Measurements from ENCODE around the gene RIPOR3.
"Not testable (repeated sequence)": the region's sequence is repeated elsewhere in the genome, so short reads cannot be mapped to it uniquely, and the experiment has no call there.

Gene RIPOR3

GRCh38 chr20:50601511-50602431 lies 89.6 kb downstream of the RIPOR3 start:
- no peak for DNase-seq

- DNase-seq = no peak
Measured at GRCh38 chr20:50600281-50600895, 91.0 kb downstream of the RIPOR3 start.

GRCh38 chr20:50598768-50599167 lies 92.6 kb downstream of the RIPOR3 start:
- not testable (repeated sequence) for DNase-seq

GRCh38 chr20:50598074-50598473 lies 93.3 kb downstream of the RIPOR3 start:
- no peak for DNase-seq

GRCh38 chr20:50597406-50597969 lies 93.9 kb downstream of the RIPOR3 start:
- no peak for DNase-seq

GRCh38 chr20:50596694-50597021 lies 94.7 kb downstream of the RIPOR3 start:
- no peak for DNase-seq

GRCh38 chr20:50595988-50596693 lies 95.2 kb downstream of the RIPOR3 start:
- DNase-seq = no peak

- no peak for DNase-seq
Measured at GRCh38 chr20:50595433-50595895, 95.9 kb downstream of the RIPOR3 start.

GRCh38 chr20:50594591-50595432 lies 96.5 kb downstream of the RIPOR3 start:
- DNase-seq = no peak

GRCh38 chr20:50594231-50594590 lies 97.1 kb downstream of the RIPOR3 start:
- DNase-seq = no peak

GRCh38 chr20:50593005-50593335 lies 98.4 kb downstream of the RIPOR3 start:
- DNase-seq = no peak

- no peak for DNase-seq
Measured at GRCh38 chr20:50592282-50593004, 98.9 kb downstream of the RIPOR3 start.

GRCh38 chr20:50591233-50591852 lies 100.0 kb downstream of the RIPOR3 start:
- DNase-seq = no peak

- no peak for DNase-seq
Measured at GRCh38 chr20:50590348-50590664, 101.0 kb downstream of the RIPOR3 start.

- DNase-seq = no peak
Measured at GRCh38 chr20:50589548-50590347, 101.6 kb downstream of the RIPOR3 start.

GRCh38 chr20:50588034-50588736 lies 103.2 kb downstream of the RIPOR3 start:
- peak; percentile 72 for DNase-seq

- no peak for DNase-seq
Measured at GRCh38 chr20:50587291-50587961, 103.9 kb downstream of the RIPOR3 start.

- no peak for DNase-seq
Measured at GRCh38 chr20:50586531-50587232, 104.7 kb downstream of the RIPOR3 start.

GRCh38 chr20:50585678-50586077 lies 105.7 kb downstream of the RIPOR3 start:
- DNase-seq = no peak

Measured in activated CD4-positive, alpha-beta T cell treated with anti-CD3 and anti-CD28 coated beads, Interleukin-10, Interleukin-2, amounts not matched to agents 100 ng/mL and 50 ng/mL, durations not matched to agents 16 hours and 8 hours (primary cell).